Mesenchymal stem cell (in vitro differentiated cells and primary cell): ENCODE data around the gene NECAP2.

Experiments
- DNase-seq: peaks from one replicate; pipeline ENCODE4 v3.0.0-alpha.2; 2013
- H2AFZ ChIP-seq: one replicate; pipeline ENCODE4 v1.6.1; 2013; ENCODE audit warnings: low read depth, mild to moderate bottlenecking, control low read depth, inconsistent platforms, low read length, moderate library complexity
- H2AK5ac ChIP-seq: 2 replicates; pipeline ENCODE4 v1.6.1; 2013; ENCODE audit warnings: low read length, moderate library complexity, mild to moderate bottlenecking, inconsistent platforms; ENCODE audit not compliant: severe bottlenecking
- H2BK120ac ChIP-seq: one replicate; pipeline ENCODE4 v1.6.1; 2013; ENCODE audit warnings: low read depth, mild to moderate bottlenecking, inconsistent platforms, low read length, moderate library complexity
- H2BK12ac ChIP-seq, 2 experiments: one replicate each; pipeline ENCODE4 v1.6.1; 2013; ENCODE audit warnings: inconsistent platforms in 2 of 2, low read length in 2 of 2, mild to moderate bottlenecking in 2 of 2, moderate library complexity in 2 of 2, control low read depth in 1 of 2
- H2BK15ac ChIP-seq: one replicate; pipeline ENCODE4 v1.6.1; 2013; ENCODE audit warnings: mild to moderate bottlenecking, low read depth, inconsistent platforms; ENCODE audit not compliant: poor library complexity, severe bottlenecking
- H2BK5ac ChIP-seq: 2 replicates; pipeline ENCODE4 v1.6.1; 2013; ENCODE audit warnings: low read depth, mild to moderate bottlenecking, low read length, control low read depth, inconsistent platforms; ENCODE audit not compliant: poor library complexity, severe bottlenecking
- H3K14ac ChIP-seq, 2 experiments: one replicate each; pipeline ENCODE4 v1.6.1; 2013; ENCODE audit warnings: inconsistent platforms in 2 of 2, low read length in 2 of 2, control low read depth in 1 of 2, mild to moderate bottlenecking in 1 of 2, moderate library complexity in 1 of 2
- H3K18ac ChIP-seq, 2 experiments: one replicate each; pipeline ENCODE4 v1.6.1; 2013; ENCODE audit warnings: inconsistent platforms in 2 of 2, low read length in 2 of 2, control low read depth in 1 of 2, low read depth in 1 of 2, mild to moderate bottlenecking in 1 of 2
- H3K23ac ChIP-seq, 2 experiments: one replicate each; pipeline ENCODE4 v1.6.1; 2013; ENCODE audit warnings: inconsistent platforms in 2 of 2, low read length in 2 of 2, mild to moderate bottlenecking in 2 of 2, moderate library complexity in 2 of 2, control low read depth in 1 of 2
- H3K27ac ChIP-seq: 2 replicates; pipeline ENCODE4 v1.5.1; 2013; ENCODE audit warnings: mild to moderate bottlenecking, moderate library complexity, low read length, control low read depth, inconsistent platforms; ENCODE audit not compliant: poor library complexity, severe bottlenecking
- H3K27me3 ChIP-seq, 2 experiments: 2 replicates each; pipeline versions ENCODE4 v1.6.1 to v1.7.0; 2013; ENCODE audit warnings: low read length in 2 of 2, mild to moderate bottlenecking in 2 of 2, moderate library complexity in 2 of 2, control low read depth in 1 of 2, inconsistent platforms in 1 of 2; ENCODE audit not compliant: control insufficient read depth in 1 of 2, insufficient read depth in 1 of 2
- H3K36me3 ChIP-seq, 2 experiments: 2 replicates each; pipeline versions ENCODE4 v1.6.1 to v1.7.0; 2013; ENCODE audit warnings: low read length in 2 of 2, control low read depth in 1 of 2, inconsistent platforms in 1 of 2, low read depth in 1 of 2, mild to moderate bottlenecking in 1 of 2; ENCODE audit not compliant: insufficient read depth in 2 of 2, control insufficient read depth in 1 of 2
- H3K4ac ChIP-seq, 2 experiments: one replicate each; pipeline ENCODE4 v1.6.1; 2013; ENCODE audit warnings: inconsistent platforms in 2 of 2, low read length in 2 of 2, mild to moderate bottlenecking in 2 of 2, moderate library complexity in 2 of 2, control low read depth in 1 of 2, low read depth in 1 of 2
- H3K4me1 ChIP-seq: 2 replicates; pipeline ENCODE4 v1.6.1; 2013; ENCODE audit warnings: low read depth, low read length, control low read depth; ENCODE audit not compliant: control insufficient read depth, insufficient read depth
- H3K4me2 ChIP-seq: 2 replicates; pipeline ENCODE4 v1.6.1; 2013; ENCODE audit warnings: low read length, mild to moderate bottlenecking, inconsistent platforms; ENCODE audit not compliant: poor library complexity, severe bottlenecking
- H3K4me3 ChIP-seq, 2 experiments: 2 replicates each; pipeline versions ENCODE4 v1.5.1 to v1.7.0; 2013; ENCODE audit warnings: low read length in 2 of 2, mild to moderate bottlenecking in 2 of 2, control low read depth in 1 of 2, low read depth in 1 of 2; ENCODE audit not compliant: insufficient read depth in 1 of 2
- H3K79me1 ChIP-seq: replicated peaks from 2 replicates; pipeline ENCODE4 v1.6.1; 2013; ENCODE audit warnings: mild to moderate bottlenecking, control low read depth, low read length, inconsistent platforms; ENCODE audit not compliant: poor library complexity, severe bottlenecking
- H3K9ac ChIP-seq: 2 replicates; pipeline ENCODE4 v1.7.0; 2013; ENCODE audit warnings: mild to moderate bottlenecking, low read length, moderate library complexity
- H3K9me3 ChIP-seq: 2 replicates; pipeline ENCODE4 v1.7.0; 2013; ENCODE audit warnings: mild to moderate bottlenecking, low read length; ENCODE audit not compliant: control insufficient read depth
- H4K8ac ChIP-seq: one replicate; pipeline ENCODE4 v1.6.1; 2013; ENCODE audit warnings: inconsistent platforms, mild to moderate bottlenecking, low read length, moderate library complexity
- H4K91ac ChIP-seq: one replicate; pipeline ENCODE4 v1.6.1; 2013; ENCODE audit warnings: mild to moderate bottlenecking, low read length, inconsistent platforms
- WGBS: methylation state at CpG from one replicate; pipeline ENCODE4 v1.1.7; 2013; ENCODE audit warnings: mixed read lengths; 5-methylcytosine and 5-hydroxymethylcytosine counted together

Gene NECAP2

GRCh38 chr1:16393570-16394521, 46.7 kb upstream of the NECAP2 start:
- no peak overlapping the region for H2AK5ac ChIP-seq
- H4K8ac ChIP-seq = peak overlapping the region; percentile 5
- no peak overlapping the region for H4K91ac ChIP-seq
- H3K4me2 ChIP-seq = no peak overlapping the region
- H3K23ac ChIP-seq = no peak overlapping the region
- H3K9ac ChIP-seq = peak overlapping the region; percentile 0
- H3K14ac ChIP-seq = no peak overlapping the region
- no peaks in the 10 kb centered on the region for H3K27me3 ChIP-seq
- no peak overlapping the region for H3K18ac ChIP-seq
- H3K4me1 ChIP-seq = peaks cover 36% of the 10 kb centered on the region
- peaks cover 29% of the 10 kb centered on the region for H3K79me1 ChIP-seq
- H2BK120ac ChIP-seq = no peak overlapping the region
- 96% methylated on average over 8 of the region's 10 CpGs for WGBS
- no peak overlapping the region for H2BK15ac ChIP-seq
- no peak for DNase-seq
- no peak overlapping the region for H2AFZ ChIP-seq
- H3K4ac ChIP-seq = no peak overlapping the region
- no peak overlapping the region for H2BK5ac ChIP-seq
- no peak overlapping the region for H3K4me3 ChIP-seq
- no peaks in the 10 kb centered on the region for H3K9me3 ChIP-seq
- H3K27ac ChIP-seq = no peak overlapping the region
- H3K36me3 ChIP-seq = peaks cover 43 to 59% of the 10 kb centered on the region in 2 experiments
- H2BK12ac ChIP-seq = no peak overlapping the region

- WGBS = 97% methylated on average over 11 of the region's 13 CpGs
- Histone ChIP-seq H3K23ac (no peak overlapping the region), H3K18ac (peak overlapping the region in 1 of 2 experiments; percentile 30), H2BK5ac (no peak overlapping the region), H4K8ac (peak overlapping the region; percentile 10), H3K79me1 (peaks cover 37% of the 10 kb centered on the region), H3K27ac (no peak overlapping the region), H3K27me3 (no peaks in the 10 kb centered on the region), H3K4me1 (peaks cover 36% of the 10 kb centered on the region), H2AK5ac (no peak overlapping the region), H2BK15ac (no peak overlapping the region), H2BK120ac (no peak overlapping the region), H3K4ac (no peak overlapping the region), H2AFZ (no peak overlapping the region), H3K9ac (no peak overlapping the region), H3K36me3 (peaks cover 53 to 69% of the 10 kb centered on the region in 2 experiments), H3K14ac (no peak overlapping the region), H3K9me3 (no peaks in the 10 kb centered on the region), H3K4me2 (no peak overlapping the region), H4K91ac (no peak overlapping the region), H2BK12ac (no peak overlapping the region), H3K4me3 (no peak overlapping the region)
- no peak for DNase-seq
These were observed 45.5 kb upstream of the NECAP2 start for GRCh38 chr1:16394977-16395376.

DNA sequence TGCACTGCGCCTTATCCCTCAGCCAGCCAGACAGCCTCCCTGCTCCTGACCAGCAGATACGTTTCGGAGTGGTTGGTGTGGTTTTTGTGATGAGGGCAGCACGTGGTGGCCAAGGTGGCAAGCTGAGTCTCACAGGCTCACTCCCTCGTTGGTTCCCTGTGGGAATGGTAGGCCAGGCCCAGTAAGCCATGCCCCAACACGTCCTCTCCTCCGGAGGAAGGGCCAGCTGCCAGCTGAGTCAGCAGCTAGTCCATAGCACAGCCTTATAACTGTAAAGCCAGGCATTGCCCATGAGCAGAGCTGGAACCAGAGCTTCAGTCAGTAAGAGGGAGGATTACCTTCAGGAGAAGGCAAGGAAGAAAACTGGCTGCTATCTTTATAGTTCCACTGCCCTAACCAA, 43.9 kb upstream of the NECAP2 start:
- H3K4me1 ChIP-seq = peaks cover 31% of the 10 kb centered on the region
- H2AK5ac ChIP-seq = no peak overlapping the region
- no peak overlapping the region for H2BK120ac ChIP-seq
- H3K9ac ChIP-seq = peak overlapping the region; percentile 44
- H2BK12ac ChIP-seq = no peak overlapping the region
- no peaks in the 10 kb centered on the region for H3K9me3 ChIP-seq
- no peak overlapping the region for H3K18ac ChIP-seq
- no peak overlapping the region for H3K4me2 ChIP-seq
- no peak overlapping the region for H4K91ac ChIP-seq
- H3K23ac ChIP-seq = no peak overlapping the region
- H3K4ac ChIP-seq = no peak overlapping the region
- H2BK15ac ChIP-seq = no peak overlapping the region
- 88% methylated on average over 7 of the region's 7 CpGs for WGBS
- peaks cover 41% of the 10 kb centered on the region for H3K79me1 ChIP-seq
- H3K4me3 ChIP-seq = peak overlapping the region in 1 of 2 experiments; percentile 34
- no peaks in the 10 kb centered on the region for H3K27me3 ChIP-seq
- H3K27ac ChIP-seq = no peak overlapping the region
- H3K36me3 ChIP-seq = peaks cover 60 to 77% of the 10 kb centered on the region in 2 experiments
- peak overlapping the region; percentile 0 for H4K8ac ChIP-seq
- no peak overlapping the region for H2BK5ac ChIP-seq
- no peak overlapping the region for H2AFZ ChIP-seq
- no peak overlapping the region for H3K14ac ChIP-seq
- DNase-seq = peak; percentile 35

DNA sequence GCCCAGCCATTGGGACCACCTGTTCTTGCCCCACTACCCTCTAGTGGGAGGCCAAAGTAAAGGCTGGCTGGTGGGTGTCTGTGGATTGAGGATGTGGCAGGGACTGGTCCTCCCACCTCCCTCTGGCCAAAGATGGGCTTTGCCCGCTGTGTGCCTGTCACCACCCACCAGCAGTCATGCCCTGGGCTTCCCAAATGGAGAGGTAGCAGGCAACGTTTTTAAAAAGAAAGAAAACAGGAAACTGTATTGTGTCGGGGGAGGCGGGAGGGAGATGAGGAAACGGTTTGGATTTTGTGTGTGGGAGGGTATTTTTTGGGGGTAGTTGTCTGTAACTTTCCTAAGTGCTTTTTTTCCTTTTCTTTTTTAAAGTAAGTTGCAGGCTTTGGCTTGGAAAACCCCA, 43.4 kb upstream of the NECAP2 start:
- WGBS = 88% methylated on average over 5 of the region's 5 CpGs
- Histone ChIP-seq H4K91ac (no peak overlapping the region), H3K9me3 (no peaks in the 10 kb centered on the region), H3K4me2 (no peak overlapping the region), H2BK12ac (peak overlapping the region in 1 of 2 experiments; percentile 55), H3K27ac (no peak overlapping the region), H3K23ac (no peak overlapping the region), H3K18ac (peak overlapping the region in 1 of 2 experiments; percentile 59), H2BK15ac (peak overlapping the region; percentile 9), H3K27me3 (no peaks in the 10 kb centered on the region), H3K14ac (no peak overlapping the region), H3K4me1 (peaks cover 27% of the 10 kb centered on the region), H4K8ac (no peak overlapping the region), H3K4me3 (peak overlapping the region in 1 of 2 experiments; percentile 34), H3K36me3 (peaks cover 60 to 76% of the 10 kb centered on the region in 2 experiments), H3K4ac (no peak overlapping the region), H2AFZ (no peak overlapping the region), H2BK120ac (no peak overlapping the region), H3K79me1 (peaks cover 41% of the 10 kb centered on the region), H2BK5ac (no peak overlapping the region), H3K9ac (peak overlapping the region; percentile 44), H2AK5ac (no peak overlapping the region)
- DNase-seq = no peak
